H1 (cell line): ENCODE data around the gene PBX3. TPM values are rescaled to one million over a fixed set of nuclear protein-coding genes. Genes with fewer than 3 reads are reported as not detected.

Source experiments
- CTCF ChIA-PET: fragments of 300-600 bp; sonication (Branson Sonifier 250); formaldehyde crosslinking; loops from one replicate; lab custom pipeline; 2021; ENCODE audit not compliant: partially characterized antibody; lab: Charles Lee
- POLR2A ChIA-PET: fragments of 300-600 bp; sonication (Branson Sonifier 250); formaldehyde crosslinking; loops from one replicate; lab custom pipeline; 2021; ENCODE audit warnings: inconsistent platforms; ENCODE audit not compliant: partially characterized antibody; lab: Charles Lee
- DNase-seq, 2 experiments: peaks; one replicate each; pipeline versions ENCODE4 v3.0.0 to v3.0.0-alpha.2; 2010 to 2022; ENCODE audit warnings: low spot score in 2 of 2, low read depth in 1 of 2, mixed read lengths in 1 of 2
- FAIRE-seq: peaks from 2 replicates; lab custom pipeline; 2011; peaks lifted over from hg19 to GRCh38; lab: Jason Lieb, UNC
- H2AFZ ChIP-seq: 2 replicates; pipeline ENCODE4 v1.8.1; 2012; ENCODE audit warnings: low read length, inconsistent platforms
- H2AK5ac ChIP-seq: 2 replicates; pipeline ENCODE4 v1.6.1; 2013; ENCODE audit warnings: low read depth, low read length
- H2BK120ac ChIP-seq: replicated peaks from 2 replicates; pipeline ENCODE3; 2013; ENCODE audit warnings: low read depth, low read length, inconsistent platforms
- H2BK12ac ChIP-seq: 2 replicates; pipeline ENCODE4 v1.6.1; 2013; ENCODE audit warnings: low read depth, low read length
- H2BK15ac ChIP-seq: 2 replicates; pipeline ENCODE4 v1.6.1; 2013; ENCODE audit warnings: low read length
- H2BK20ac ChIP-seq: 2 replicates; pipeline ENCODE4 v1.6.1; 2013; ENCODE audit warnings: low read length
- H2BK5ac ChIP-seq: 2 replicates; pipeline ENCODE4 v1.6.1; 2013; ENCODE audit warnings: low read depth, low read length
- H3K14ac ChIP-seq: 2 replicates; pipeline ENCODE4 v1.6.1; 2013; ENCODE audit warnings: inconsistent platforms; ENCODE audit not compliant: insufficient read length
- H3K18ac ChIP-seq: 2 replicates; pipeline ENCODE4 v1.6.1; 2013; ENCODE audit warnings: low read length; ENCODE audit errors: extremely low read depth
- H3K23ac ChIP-seq: 2 replicates; pipeline ENCODE4 v1.6.1; 2013; ENCODE audit warnings: inconsistent platforms; ENCODE audit not compliant: insufficient read length
- H3K23me2 ChIP-seq: 2 replicates; pipeline ENCODE4 v1.6.1; 2013; ENCODE audit warnings: low read depth, low read length
- H3K27ac ChIP-seq: 2 replicates; pipeline ENCODE4 v1.6.1; 2011; ENCODE audit warnings: low read depth, low read length, inconsistent platforms
- H3K27me3 ChIP-seq, 4 experiments: replicated peaks in 1 of 4; 1 replicate in 1 of 4; 2 replicates in 3 of 4; pipeline versions ENCODE4 v1.6.1 to v1.8.1; 2011 to 2013; ENCODE audit warnings: low read length in 3 of 4, mild to moderate bottlenecking in 3 of 4, inconsistent platforms in 2 of 4, mixed read lengths in 2 of 4, moderate library complexity in 1 of 4; ENCODE audit not compliant: control insufficient read depth in 3 of 4, insufficient read depth in 3 of 4; ENCODE audit errors: extremely low read depth in 1 of 4
- H3K36me3 ChIP-seq, 4 experiments: 2 replicates each; pipeline versions ENCODE4 v1.6.1 to v1.8.1; 2011 to 2013; ENCODE audit warnings: mild to moderate bottlenecking in 4 of 4, low read length in 3 of 4, moderate library complexity in 2 of 4, control low read depth in 1 of 4, inconsistent platforms in 1 of 4; ENCODE audit not compliant: insufficient read depth in 4 of 4, control insufficient read depth in 2 of 4
- H3K4ac ChIP-seq: replicated peaks from 2 replicates; pipeline ENCODE3; 2013; ENCODE audit warnings: low read length, low read depth, mixed read lengths, inconsistent platforms; ENCODE audit not compliant: insufficient read length
- H3K4me1 ChIP-seq, 4 experiments: replicated peaks in 1 of 4; 1 replicate in 1 of 4; 2 replicates in 3 of 4; pipeline versions ENCODE4 v1.6.1 to v1.8.1; 2011 to 2013; ENCODE audit warnings: low read length in 3 of 4, inconsistent platforms in 2 of 4, mixed read lengths in 1 of 4; ENCODE audit not compliant: insufficient read depth in 4 of 4, control insufficient read depth in 3 of 4
- H3K4me2 ChIP-seq, 2 experiments: 2 replicates each; pipeline versions ENCODE4 v1.6.1 to v1.8.1; 2011 to 2013; ENCODE audit warnings: low read depth in 2 of 2, low read length in 2 of 2, control low read depth in 1 of 2, inconsistent platforms in 1 of 2, mild to moderate bottlenecking in 1 of 2; ENCODE audit not compliant: insufficient read depth in 1 of 2
- H3K4me3 ChIP-seq, 4 experiments: fragments of 200-600, 300-600 bp in 1 of 4; sonication (generic), shearing (Covaris generic), sonication (Bioruptor Twin) in 1 of 4; 2 replicates each; pipeline versions ENCODE4 v1.5.1 to v1.8.1; 2011 to 2016; ENCODE audit warnings: low read length in 4 of 4, low read depth in 3 of 4, control low read depth in 2 of 4, inconsistent platforms in 2 of 4, mild to moderate bottlenecking in 2 of 4, mixed read lengths in 1 of 4, moderate library complexity in 1 of 4; ENCODE audit not compliant: insufficient read depth in 2 of 4; ENCODE audit errors: extremely low read depth in 1 of 4
- H3K56ac ChIP-seq: replicated peaks from 2 replicates; pipeline ENCODE3; 2013; ENCODE audit warnings: low read depth, mild to moderate bottlenecking, mixed read lengths, low read length, inconsistent platforms; ENCODE audit not compliant: insufficient read length
- H3K79me1 ChIP-seq: 2 replicates; pipeline ENCODE4 v1.6.1; 2013; ENCODE audit warnings: low read depth, low read length, control low read depth
- H3K79me2 ChIP-seq, 2 experiments: 2 replicates each; pipeline versions ENCODE4 v1.6.1 to v1.8.1; 2012 to 2013; ENCODE audit warnings: low read length in 2 of 2, mild to moderate bottlenecking in 2 of 2, inconsistent platforms in 1 of 2; ENCODE audit not compliant: insufficient read depth in 2 of 2, control insufficient read depth in 1 of 2
- H3K9ac ChIP-seq, 4 experiments: replicated peaks in 1 of 4; 1 replicate in 1 of 4; 2 replicates in 3 of 4; pipeline versions ENCODE4 v1.6.1 to v1.8.1; 2011 to 2013; ENCODE audit warnings: low read depth in 3 of 4, low read length in 3 of 4, control low read depth in 2 of 4, mild to moderate bottlenecking in 2 of 4, moderate library complexity in 2 of 4, inconsistent platforms in 1 of 4; ENCODE audit errors: extremely low read depth in 1 of 4
- H3K9me3 ChIP-seq, 2 experiments: 2 replicates each; pipeline versions ENCODE4 v1.6.1 to v1.8.1; 2012 to 2013; ENCODE audit warnings: mild to moderate bottlenecking in 2 of 2, moderate library complexity in 2 of 2, control low read depth in 1 of 2, inconsistent platforms in 1 of 2, low read depth in 1 of 2, low read length in 1 of 2, mixed read lengths in 1 of 2; ENCODE audit not compliant: insufficient read depth in 2 of 2
- H4K20me1 ChIP-seq, 2 experiments: replicated peaks in 1 of 2; 2 replicates each; pipeline versions ENCODE3 to v1.8.1; 2011 to 2013; ENCODE audit warnings: inconsistent platforms in 2 of 2, low read length in 2 of 2, mild to moderate bottlenecking in 1 of 2; ENCODE audit not compliant: insufficient read depth in 2 of 2, control insufficient read depth in 1 of 2
- H4K5ac ChIP-seq: 2 replicates; pipeline ENCODE4 v1.6.1; 2013; ENCODE audit warnings: low read length, low read depth, mixed read lengths, inconsistent platforms; ENCODE audit not compliant: insufficient read length
- H4K8ac ChIP-seq: 2 replicates; pipeline ENCODE4 v1.8.0; 2013; ENCODE audit warnings: mild to moderate bottlenecking, moderate library complexity, low read length, inconsistent platforms; ENCODE audit not compliant: insufficient read depth; ENCODE audit errors: extremely low read depth
- H4K91ac ChIP-seq: replicated peaks from 2 replicates; pipeline ENCODE3; 2013; ENCODE audit warnings: low read length, mixed read lengths, inconsistent platforms; ENCODE audit not compliant: insufficient read length
- E2F6 ChIP-seq: IDR thresholded peaks from 2 replicates; pipeline ENCODE4 v1.6.1; 2012; ENCODE audit warnings: inconsistent platforms
- HDAC2 ChIP-seq, 2 experiments: fragments of 300-600 bp in 1 of 2; sonication (generic) in 1 of 2; IDR thresholded peaks; 2 replicates each; pipeline ENCODE4 v1.6.1; 2011 to 2012; ENCODE audit warnings: low read depth in 2 of 2, low read length in 2 of 2, mild to moderate bottlenecking in 2 of 2, moderate library complexity in 2 of 2, borderline replicate concordance in 1 of 2, inconsistent platforms in 1 of 2
- KDM4A ChIP-seq: IDR thresholded peaks from one replicate; pipeline ENCODE4 v1.7.1; 2012; ENCODE audit warnings: low read depth, mild to moderate bottlenecking, moderate library complexity, low read length, inconsistent platforms; ENCODE audit not compliant: severe bottlenecking
- KDM5A ChIP-seq: fragments of 200-600 bp; IDR thresholded peaks from 2 replicates; pipeline ENCODE4 v1.7.1; 2012; ENCODE audit warnings: mild to moderate bottlenecking, low read length, inconsistent platforms, mixed read lengths
- TCF12 ChIP-seq: IDR thresholded peaks from 2 replicates; pipeline ENCODE4 v1.6.1; 2011; ENCODE audit warnings: low read depth, mild to moderate bottlenecking, low read length
- WGBS, 2 experiments: shearing (Covaris generic) in 1 of 2; methylation state at CpG; one replicate each; pipeline versions ENCODE4 v1.1.6 to v1.1.7; 2013 to 2015; ENCODE audit warnings: low lambda C conversion rate in 2 of 2, mixed read lengths in 2 of 2, inconsistent platforms in 1 of 2, low coverage in 1 of 2, missing lambda C conversion rate in 1 of 2; ENCODE audit not compliant: insufficient replicate concordance in 2 of 2, insufficient coverage in 1 of 2, insufficient read length in 1 of 2; ENCODE audit errors: extremely low coverage in 1 of 2, missing lambda C conversion rate in 1 of 2; 5-methylcytosine and 5-hydroxymethylcytosine counted together
- polyA plus RNA-seq, 7 experiments: library from polyadenylated mRNA; depleted of rRNA in 3 of 7; stranded (reverse) in 5 of 7; unstranded in 2 of 7; fragments of >200 nt in 5 of 7; fragments of 200-250 nt in 2 of 7; gene quantifications; 1 replicate in 5 of 7; 2 replicates in 1 of 7; 4 replicates in 1 of 7; pipeline versions ENCODE4 v1.2.1 to v1.2.3, GENCODE V29; 2011 to 2013; ENCODE audit warnings: missing spikeins in 2 of 7, mixed read lengths in 2 of 7
- total RNA-seq: library from RNA; stranded (reverse); fragmentation: NEBNext Ultra II Directional; extraction: Animal tissue kit (Norgen Biotek cat#: 25700); gene quantifications from 2 replicates; pipeline ENCODE4 v1.2.1, GENCODE V29; 2021

Gene PBX3
- total and polyA plus RNA-seq, 2 of the 8 experiments (the other 6 are each of a cell fraction or from before 2014, with no cell fraction given): 22.7 to 44.3 TPM

GRCh38 chr9:125707472-125707804 is 39.7 kb upstream of the PBX3 start:
- 0 out of 2 replicates have a peak, but pooled peaks cover 4% of the 10 kb centered on the region for H3K23me2 ChIP-seq
- H3K4me1 ChIP-seq: peaks cover 0 to 5% (median 0%) of the 10 kb centered on the region in 4 experiments; a peak in 4 of 7 replicates
- H3K56ac ChIP-seq: no peak overlapping the region
- no peak overlapping the region for H2BK20ac ChIP-seq
- H3K18ac ChIP-seq: no peak overlapping the region; the same call in 1 of the 2 replicates
- no peak for FAIRE-seq
- peak overlapping the region; percentile 46; the same call in 1 of the 2 replicates for H2BK5ac ChIP-seq
- peak overlapping the region; percentile 63 to 89 for H3K4me2 ChIP-seq
- 0 out of 2 replicates have a peak overlapping the region, but pooled peaks have one; percentile 9 for H2BK15ac ChIP-seq
- POLR2A ChIA-PET: interaction anchor here (0.8 to 1.6 kb wide), 7 partner anchors 9 to 88 kb away, joined by 3 to 10 read pairs (median 4); no protein-coding TSS in a partner anchor
- peak overlapping the region; percentile 76; the same call in 1 of the 2 replicates for H4K8ac ChIP-seq
- no peak overlapping the region for H3K23ac ChIP-seq
- H4K20me1 ChIP-seq: no peaks in the 10 kb centered on the region
- no peak overlapping the region for H2BK12ac ChIP-seq
- DNase-seq: no peak
- H4K91ac ChIP-seq: no peak overlapping the region
- H3K27ac ChIP-seq: peak overlapping the region; percentile 61; the same call in 1 of the 2 replicates
- peak overlapping the region in 1 of 4 experiments; percentile 57; a peak in 1 of 7 replicates for H3K9ac ChIP-seq
- no peak overlapping the region for H2AK5ac ChIP-seq
- H3K4ac ChIP-seq: no peak overlapping the region
- TF ChIP-seq KDM5A (no peak), HDAC2 (IDR thresholded peaks at IDR 0.05; ENCODE audit: borderline replicate concordance in 1 of 2, low read depth in 2 of 2, low read length in 2 of 2) (no peak), E2F6 (no peak), TCF12 (no peak), KDM4A (no peak)
- 39% methylated on average over 4 of the region's 4 CpGs; no CpG with 5 or more reads in 1 of the 2 experiments for WGBS, 2 experiments
- peaks cover 7% of the 10 kb centered on the region; the same call in 1 of the 2 replicates for H3K79me1 ChIP-seq
- peak overlapping the region; percentile 100 for H2AFZ ChIP-seq
- CTCF ChIA-PET: no interaction called here
- no peaks in the 10 kb centered on the region for H3K27me3 ChIP-seq
- H3K9me3 ChIP-seq: no peaks in the 10 kb centered on the region
- H3K36me3 ChIP-seq: no peaks in the 10 kb centered on the region
- H4K5ac ChIP-seq: peak overlapping the region; percentile 92
- peaks cover 11 to 42% of the 10 kb centered on the region in 2 experiments for H3K79me2 ChIP-seq
- no peak overlapping the region for H3K14ac ChIP-seq
- peak overlapping the region in 1 of 4 experiments; percentile 93; a peak in 4 of 8 replicates for H3K4me3 ChIP-seq
- H2BK120ac ChIP-seq: no peak overlapping the region
